A549 (cell line): ENCODE results near the gene STX8.

Source experiments
- ATOH8 ChIP-seq: fragments of 250-450 bp; sonication (Bioruptor Pico); IDR thresholded peaks from 2 replicates; pipeline ENCODE4 v1.5.0; 2020; ENCODE audit warnings: low read depth, mild to moderate bottlenecking, moderate library complexity
- CHD4 ChIP-seq: fragments of 200-600 bp; sonication (generic); IDR thresholded peaks from 2 replicates; pipeline ENCODE4 v1.6.1; 2016; ENCODE audit warnings: antibody characterized with exemption, mild to moderate bottlenecking, borderline replicate concordance
- CTCF ChIP-seq: fragments of >200 bp; sonication (Bioruptor Twin); formaldehyde crosslinking; IDR thresholded peaks from 3 replicates; pipeline ENCODE4 v1.5.1; 2016
- EP300 ChIP-seq, 2 experiments: fragments of >200 bp; sonication (Bioruptor Twin); formaldehyde crosslinking; IDR thresholded peaks; 2 replicates in 1 of 2; 3 replicates in 1 of 2; pipeline ENCODE4 v1.6.1; 2016 to 2017
- KDM1A ChIP-seq: fragments of 200-600 bp; sonication (generic); IDR thresholded peaks from 2 replicates; pipeline ENCODE4 v1.6.1; 2016; ENCODE audit warnings: low read depth, mild to moderate bottlenecking
- NR3C1 ChIP-seq: fragments of >200 bp; sonication (Bioruptor Twin); formaldehyde crosslinking; IDR thresholded peaks from 3 replicates; pipeline ENCODE4 v1.6.1; 2017
- POLR2A ChIP-seq: IDR thresholded peaks from 2 replicates; pipeline ENCODE4 v1.6.1; 2012; ENCODE audit warnings: mild to moderate bottlenecking, low read length
- RAD21 ChIP-seq, 2 experiments: fragments of >200 bp in 1 of 2; sonication (Bioruptor Twin) in 1 of 2; formaldehyde crosslinking in 1 of 2; IDR thresholded peaks in 1 of 2; conservative IDR thresholded peaks in 1 of 2; 2 replicates in 1 of 2; 3 replicates in 1 of 2; pipeline ENCODE4 v1.6.1; 2012 to 2018; ENCODE audit warnings: inconsistent platforms in 1 of 2
- RFX5 ChIP-seq: fragments of 450-650 bp; IDR thresholded peaks from 2 replicates; pipeline ENCODE4 v1.7.1; 2014; ENCODE audit warnings: antibody characterized with exemption, mild to moderate bottlenecking, moderate library complexity
- RNF2 ChIP-seq: fragments of 200-600 bp; sonication (generic); IDR thresholded peaks from 2 replicates; pipeline ENCODE4 v1.6.1; 2016; ENCODE audit warnings: low read depth, mild to moderate bottlenecking, antibody characterized with exemption, moderate library complexity, borderline replicate concordance
- SMC3 ChIP-seq: fragments of >200 bp; sonication (Bioruptor Twin); formaldehyde crosslinking; IDR thresholded peaks from 3 replicates; pipeline ENCODE4 v1.6.1; 2018; ENCODE audit warnings: inconsistent platforms
- USF2 ChIP-seq: fragments of 450-650 bp; IDR thresholded peaks from 2 replicates; pipeline ENCODE4 v1.6.1; 2014; ENCODE audit warnings: antibody characterized with exemption

GRCh38 chr17:9315360-9315759, 260.3 kb downstream of the STX8 start:
- TF ChIP-seq POLR2A (no peak), ATOH8 (CRISPR knock-in tag) (no peak), RFX5 (no peak), SMC3 (no peak), CTCF (no peak), NR3C1 (no peak), EP300 (IDR thresholded peaks at IDR 0.05) (no peak), RNF2 (no peak), KDM1A (no peak), USF2 (no peak), CHD4 (no peak), RAD21 (conservative IDR thresholded peaks at IDR 0.05 in 1 of 2, IDR thresholded peaks at IDR 0.05 in 1 of 2) (no peak)
